ENCODE results near the gene PLCG1. TPM values are rescaled to one million over a fixed set of nuclear protein-coding genes. Genes with fewer than 3 reads are reported as not detected.
A peak's percentile ranks its signal among the peaks of the same experiment; 100 is the strongest.

PLCG1 gene
- total RNA-seq, 1 donor from 2014 or later: 94.0 TPM

DNA sequence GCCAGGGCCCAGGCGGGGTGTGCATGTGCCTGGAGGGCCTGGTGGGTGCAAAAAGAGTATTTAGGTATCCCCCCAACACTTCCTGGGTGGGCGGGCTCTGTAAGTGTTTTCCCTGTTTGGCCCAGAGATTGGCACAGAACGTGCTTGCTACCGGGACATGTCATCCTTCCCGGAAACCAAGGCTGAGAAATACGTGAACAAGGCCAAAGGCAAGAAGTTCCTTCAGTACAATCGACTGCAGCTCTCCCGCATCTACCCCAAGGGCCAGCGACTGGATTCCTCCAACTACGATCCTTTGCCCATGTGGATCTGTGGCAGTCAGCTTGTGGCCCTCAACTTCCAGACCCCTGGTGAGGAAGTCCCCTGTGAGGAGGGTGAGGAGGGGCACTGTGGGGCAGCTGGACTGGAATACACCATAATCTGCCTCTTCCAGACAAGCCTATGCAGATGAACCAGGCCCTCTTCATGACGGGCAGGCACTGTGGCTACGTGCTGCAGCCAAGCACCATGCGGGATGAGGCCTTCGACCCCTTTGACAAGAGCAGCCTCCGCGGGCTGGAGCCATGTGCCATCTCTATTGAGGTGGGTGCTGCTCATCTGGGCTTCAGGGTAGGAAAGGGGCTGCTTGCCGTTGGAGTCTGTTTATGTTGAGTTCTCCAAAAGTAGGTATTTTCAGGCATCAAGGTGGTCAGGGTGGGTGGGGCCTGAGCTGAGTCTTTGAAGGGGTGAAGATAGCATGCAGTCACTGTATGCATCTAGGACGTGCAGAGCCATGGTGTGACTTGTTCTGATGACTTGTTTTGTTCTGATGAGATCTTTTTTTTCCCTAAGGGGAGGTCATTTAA lies 35.2 kb downstream of the PLCG1 start:
- peaks cover 96% of the 10 kb centered on the region for H3K36me3 ChIP-seq
- no peaks in the 10 kb centered on the region for H3K27me3 ChIP-seq (ENCODE audit: low read depth)
- TF ChIP-seq, protein P1, sequence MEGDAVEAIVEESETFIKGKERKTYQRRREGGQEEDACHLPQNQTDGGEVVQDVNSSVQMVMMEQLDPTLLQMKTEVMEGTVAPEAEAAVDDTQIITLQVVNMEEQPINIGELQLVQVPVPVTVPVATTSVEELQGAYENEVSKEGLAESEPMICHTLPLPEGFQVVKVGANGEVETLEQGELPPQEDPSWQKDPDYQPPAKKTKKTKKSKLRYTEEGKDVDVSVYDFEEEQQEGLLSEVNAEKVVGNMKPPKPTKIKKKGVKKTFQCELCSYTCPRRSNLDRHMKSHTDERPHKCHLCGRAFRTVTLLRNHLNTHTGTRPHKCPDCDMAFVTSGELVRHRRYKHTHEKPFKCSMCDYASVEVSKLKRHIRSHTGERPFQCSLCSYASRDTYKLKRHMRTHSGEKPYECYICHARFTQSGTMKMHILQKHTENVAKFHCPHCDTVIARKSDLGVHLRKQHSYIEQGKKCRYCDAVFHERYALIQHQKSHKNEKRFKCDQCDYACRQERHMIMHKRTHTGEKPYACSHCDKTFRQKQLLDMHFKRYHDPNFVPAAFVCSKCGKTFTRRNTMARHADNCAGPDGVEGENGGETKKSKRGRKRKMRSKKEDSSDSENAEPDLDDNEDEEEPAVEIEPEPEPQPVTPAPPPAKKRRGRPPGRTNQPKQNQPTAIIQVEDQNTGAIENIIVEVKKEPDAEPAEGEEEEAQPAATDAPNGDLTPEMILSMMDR (IDR thresholded peaks at IDR 0.05): no peak
- intact Hi-C loops (cut with DNase I): loop anchor here (5.0 kb wide), 1 partner anchor 165 kb away; no protein-coding TSS in a partner anchor
- no peak overlapping the region for H3K4me3 ChIP-seq
- H3K27ac ChIP-seq: peak overlapping the region; percentile 74
- peak; percentile 1 to 7 for ATAC-seq
- H3K4me1 ChIP-seq: peaks cover 40% of the 10 kb centered on the region
- no peaks in the 10 kb centered on the region for H3K9me3 ChIP-seq
- DNase-seq: no peak

DNA sequence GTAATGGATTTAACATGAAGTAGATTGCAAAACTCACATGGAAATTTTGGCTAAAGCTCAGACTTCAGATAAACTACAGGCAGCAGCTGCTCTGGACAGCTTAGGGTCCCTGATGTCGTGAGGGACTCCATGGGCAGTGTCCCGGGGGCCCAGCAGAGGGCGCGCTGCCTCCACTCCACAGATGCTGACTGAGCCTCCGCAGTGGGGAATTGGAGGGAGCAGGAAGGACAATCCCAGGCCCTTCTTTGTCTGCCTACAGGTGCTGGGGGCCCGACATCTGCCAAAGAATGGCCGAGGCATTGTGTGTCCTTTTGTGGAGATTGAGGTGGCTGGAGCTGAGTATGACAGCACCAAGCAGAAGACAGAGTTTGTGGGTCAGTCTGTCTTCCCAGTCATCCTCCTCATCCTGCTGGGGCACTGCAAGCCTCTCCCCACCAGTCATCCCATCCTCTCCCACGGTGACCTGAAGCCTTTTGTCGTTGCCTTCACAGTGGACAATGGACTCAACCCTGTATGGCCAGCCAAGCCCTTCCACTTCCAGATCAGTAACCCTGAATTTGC lies 35.9 kb downstream of the PLCG1 start:
- no peaks in the 10 kb centered on the region for H3K9me3 ChIP-seq
- no peak overlapping the region for H3K4me3 ChIP-seq
- TF ChIP-seq, protein P1 (IDR thresholded peaks at IDR 0.05): peak; percentile 94
- intact Hi-C loops (cut with DNase I): loop anchor here (5.0 kb wide), 1 partner anchor 164 kb away; no protein-coding TSS in a partner anchor
- ATAC-seq (peak; percentile 89 to 90), DNase-seq (peak; percentile 80)
- peak overlapping the region; percentile 68 for H3K27ac ChIP-seq
- H3K4me1 ChIP-seq: peaks cover 46% of the 10 kb centered on the region
- H3K27me3 ChIP-seq (ENCODE audit: low read depth): no peaks in the 10 kb centered on the region
- peaks cover 89% of the 10 kb centered on the region for H3K36me3 ChIP-seq

DNA sequence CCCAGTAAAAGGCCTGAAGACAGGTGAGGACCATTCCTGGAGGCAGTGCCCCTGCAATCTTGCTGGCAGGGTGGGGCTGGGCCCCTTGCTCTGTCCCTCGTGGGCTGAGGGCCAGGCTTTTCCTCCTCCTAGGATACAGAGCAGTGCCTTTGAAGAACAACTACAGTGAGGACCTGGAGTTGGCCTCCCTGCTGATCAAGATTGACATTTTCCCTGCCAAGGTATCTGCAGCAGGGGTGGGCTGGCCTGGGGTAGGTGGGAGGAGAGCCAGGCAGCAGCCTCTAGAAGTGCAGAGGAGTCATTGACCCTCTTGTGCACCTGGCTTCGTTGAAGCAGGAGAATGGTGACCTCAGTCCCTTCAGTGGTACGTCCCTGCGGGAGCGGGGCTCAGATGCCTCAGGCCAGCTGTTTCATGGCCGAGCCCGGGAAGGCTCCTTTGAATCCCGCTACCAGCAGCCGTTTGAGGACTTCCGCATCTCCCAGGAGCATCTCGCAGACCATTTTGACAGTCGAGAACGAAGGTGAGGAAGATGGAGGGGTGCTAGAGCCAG lies 36.5 kb downstream of the PLCG1 start:
- Histone ChIP-seq H3K4me3 (no peak overlapping the region), H3K9me3 (no peaks in the 10 kb centered on the region), H3K4me1 (peaks cover 46% of the 10 kb centered on the region), H3K27ac (peak overlapping the region; percentile 68), H3K36me3 (peaks cover 82% of the 10 kb centered on the region), H3K27me3 (ENCODE audit: low read depth) (no peaks in the 10 kb centered on the region)
- intact Hi-C loops (cut with DNase I): loop anchor here (5.0 kb wide), 1 partner anchor 163 kb away; no protein-coding TSS in a partner anchor
- ATAC-seq (no peak), DNase-seq (no peak)
- TF ChIP-seq, protein P1 (IDR thresholded peaks at IDR 0.05): no peak

DNA sequence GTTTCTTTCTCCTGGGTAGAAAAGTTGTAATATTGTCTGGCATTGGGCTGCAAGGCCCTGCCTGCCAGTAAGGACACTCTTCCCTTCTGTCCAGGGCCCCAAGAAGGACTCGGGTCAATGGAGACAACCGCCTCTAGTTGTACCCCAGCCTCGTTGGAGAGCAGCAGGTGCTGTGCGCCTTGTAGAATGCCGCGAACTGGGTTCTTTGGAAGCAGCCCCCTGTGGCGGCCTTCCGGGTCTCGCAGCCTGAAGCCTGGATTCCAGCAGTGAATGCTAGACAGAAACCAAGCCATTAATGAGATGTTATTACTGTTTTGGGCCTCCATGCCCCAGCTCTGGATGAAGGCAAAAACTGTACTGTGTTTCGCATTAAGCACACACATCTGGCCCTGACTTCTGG lies 37.0 kb downstream of the PLCG1 start:
- H3K36me3 ChIP-seq: peaks cover 77% of the 10 kb centered on the region
- H3K4me1 ChIP-seq: peaks cover 46% of the 10 kb centered on the region
- intact Hi-C loops (cut with DNase I): loop anchor here (5.0 kb wide), 1 partner anchor 163 kb away; no protein-coding TSS in a partner anchor
- TF ChIP-seq, protein P1 (IDR thresholded peaks at IDR 0.05): no peak
- H3K4me3 ChIP-seq: no peak overlapping the region
- peak overlapping the region; percentile 68 for H3K27ac ChIP-seq
- ATAC-seq: no peak
- no peaks in the 10 kb centered on the region for H3K27me3 ChIP-seq (ENCODE audit: low read depth)
- H3K9me3 ChIP-seq: no peaks in the 10 kb centered on the region
- DNase-seq: no peak

DNA sequence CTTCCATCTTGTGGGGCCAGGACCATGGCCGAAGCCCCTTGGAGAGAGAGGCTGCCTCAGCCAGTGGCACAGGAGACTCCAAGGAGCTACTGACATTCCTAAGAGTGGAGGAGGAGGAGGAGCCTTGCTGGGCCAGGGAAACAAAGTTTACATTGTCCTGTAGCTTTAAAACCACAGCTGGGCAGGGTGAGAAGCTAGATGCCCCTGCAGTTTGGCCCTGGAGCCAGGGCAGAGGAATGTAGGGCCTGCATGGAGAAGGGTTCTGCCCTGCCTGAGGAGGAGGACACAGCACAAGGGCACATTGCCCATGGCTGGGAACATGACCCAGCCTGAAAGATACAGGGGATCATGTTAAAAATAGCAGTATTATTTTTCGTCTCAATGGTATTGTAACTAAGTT lies 37.4 kb downstream of the PLCG1 start:
- DNase-seq (no peak), ATAC-seq (no peak)
- intact Hi-C loops (cut with DNase I): loop anchor here (5.0 kb wide), 1 partner anchor 163 kb away; no protein-coding TSS in a partner anchor
- no peaks in the 10 kb centered on the region for H3K27me3 ChIP-seq (ENCODE audit: low read depth)
- TF ChIP-seq, protein P1 (IDR thresholded peaks at IDR 0.05): no peak
- no peak overlapping the region for H3K4me3 ChIP-seq
- peaks cover 46% of the 10 kb centered on the region for H3K4me1 ChIP-seq
- peaks cover 73% of the 10 kb centered on the region for H3K36me3 ChIP-seq
- H3K9me3 ChIP-seq: no peaks in the 10 kb centered on the region
- H3K27ac ChIP-seq: peak overlapping the region; percentile 68

All from lower lobe of right lung (tissue), 2 donors.